RCC 7860 (cell line): ENCODE results near the gene CES1.
"Not testable (repeated sequence)": the region's sequence is repeated elsewhere in the genome, so short reads cannot be mapped to it uniquely, and the experiment has no call there.

Experiments
- DNase-seq: peaks from one replicate; pipeline ENCODE4 v3.0.0-alpha.2; 2015; ENCODE audit warnings: low spot score
- FAIRE-seq: peaks from 2 replicates; lab custom pipeline; 2012; peaks lifted over from hg19 to GRCh38; lab: Jason Lieb, UNC

The CES1 gene

GRCh38 chr16:55803681-55804080, 29.2 kb downstream of the CES1 start:
- DNase-seq, FAIRE-seq: not testable (repeated sequence)

- not testable (repeated sequence) for FAIRE-seq, DNase-seq
These were observed 39.9 kb downstream of the CES1 start for GRCh38 chr16:55792934-55793374.

- not testable (repeated sequence) for DNase-seq, FAIRE-seq
These were observed 41.4 kb downstream of the CES1 start for GRCh38 chr16:55791512-55791911.

- not testable (repeated sequence) for DNase-seq
These were observed 42.7 kb downstream of the CES1 start for GRCh38 chr16:55790240-55790639.

GRCh38 chr16:55782793-55783091, 50.2 kb downstream of the CES1 start:
- not testable (repeated sequence) for FAIRE-seq, DNase-seq

More at GRCh38 chr16:55790240-55790639, 42.7 kb downstream of the CES1 start:
- not testable (repeated sequence) for FAIRE-seq

- not testable (repeated sequence) for FAIRE-seq, DNase-seq
These were observed 50.7 kb downstream of the CES1 start for GRCh38 chr16:55782091-55782792.

GRCh38 chr16:55781456-55781855, 51.4 kb downstream of the CES1 start:
- FAIRE-seq, DNase-seq: not testable (repeated sequence)

GRCh38 chr16:55780095-55780407, 52.8 kb downstream of the CES1 start:
- DNase-seq, FAIRE-seq: not testable (repeated sequence)

GRCh38 chr16:55779402-55780094, 53.3 kb downstream of the CES1 start:
- no peak for DNase-seq
- FAIRE-seq, result no peak

- FAIRE-seq (no peak), DNase-seq (no peak)
These were observed 54.1 kb downstream of the CES1 start for GRCh38 chr16:55778757-55779156.

GRCh38 chr16:55775857-55776256, 57.0 kb downstream of the CES1 start:
- DNase-seq (no peak), FAIRE-seq (no peak)

GRCh38 chr16:55773859-55774549, 58.9 kb downstream of the CES1 start:
- no peak for DNase-seq
- FAIRE-seq, result no peak

- no peak for DNase-seq
- FAIRE-seq, result no peak
These were observed 67.7 kb downstream of the CES1 start for GRCh38 chr16:55765161-55765560.

- no peak for FAIRE-seq
- DNase-seq, result no peak
These were observed 72.4 kb downstream of the CES1 start for GRCh38 chr16:55760310-55761001.

- not testable (repeated sequence) for FAIRE-seq, DNase-seq
These were observed 73.0 kb downstream of the CES1 start for GRCh38 chr16:55759965-55760309.

- not testable (repeated sequence) for FAIRE-seq, DNase-seq
These were observed 75.0 kb downstream of the CES1 start for GRCh38 chr16:55757595-55758527.

- FAIRE-seq (no peak), DNase-seq (no peak)
These were observed 75.9 kb downstream of the CES1 start for GRCh38 chr16:55756963-55757362.

- no peak for FAIRE-seq
- no peak for DNase-seq
These were observed 78.8 kb downstream of the CES1 start for GRCh38 chr16:55754056-55754455.

- peak; percentile 62 for DNase-seq
- FAIRE-seq, result peak; percentile 78
These were observed 79.7 kb downstream of the CES1 start for GRCh38 chr16:55753145-55753631.
